ENCODE data around the gene ABCA7. TPM values are rescaled to one million over a fixed set of nuclear protein-coding genes. Genes with fewer than 3 reads are reported as not detected.

ABCA7 gene
- total RNA-seq, 2 donors from 2014 or later = 17.8 to 105 TPM

DNA sequence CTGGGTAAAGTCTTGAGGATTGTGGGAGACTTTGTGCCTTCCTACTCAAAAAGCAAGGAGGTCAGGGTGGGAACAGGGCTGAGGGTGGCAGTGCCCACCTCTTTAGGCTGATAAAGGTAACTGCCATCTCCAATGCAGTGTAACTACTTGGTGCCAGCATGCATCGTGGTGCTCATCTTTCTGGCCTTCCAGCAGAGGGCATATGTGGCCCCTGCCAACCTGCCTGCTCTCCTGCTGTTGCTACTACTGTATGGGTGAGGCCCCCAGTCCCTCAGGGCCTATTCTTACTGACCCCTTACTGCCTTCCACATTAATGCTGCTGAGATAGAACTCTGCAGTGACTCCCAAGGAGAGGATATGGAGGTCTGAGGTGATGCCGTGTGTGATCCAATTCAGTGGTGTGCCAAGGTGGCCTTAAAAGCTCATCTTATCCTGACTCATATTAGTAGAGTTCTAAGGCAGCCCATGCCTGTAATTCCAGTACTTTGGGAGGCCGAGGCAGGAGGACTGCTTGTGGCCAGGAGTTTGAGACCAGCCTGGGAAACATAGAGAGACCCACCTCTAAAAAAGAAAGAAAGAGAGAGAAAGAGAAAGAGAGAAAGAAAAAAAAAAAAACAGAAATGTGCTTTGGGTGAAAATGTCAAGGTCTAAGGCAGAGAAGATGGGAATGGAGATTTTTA, 17.4 kb downstream of the ABCA7 start:
- H3K36me3 Mint-ChIP-seq = peaks cover 16 to 26% of the 10 kb centered on the region in 2 donors
- no peak for DNase-seq (ENCODE audit: low spot score in 2 of 2)
- H3K27ac Mint-ChIP-seq = peak overlapping the region; percentile 11 to 70
- peak; percentile 46 to 63 for ATAC-seq
- H3K9me3 Mint-ChIP-seq = peaks cover 0 to 7% of the 10 kb centered on the region in 2 donors

DNA sequence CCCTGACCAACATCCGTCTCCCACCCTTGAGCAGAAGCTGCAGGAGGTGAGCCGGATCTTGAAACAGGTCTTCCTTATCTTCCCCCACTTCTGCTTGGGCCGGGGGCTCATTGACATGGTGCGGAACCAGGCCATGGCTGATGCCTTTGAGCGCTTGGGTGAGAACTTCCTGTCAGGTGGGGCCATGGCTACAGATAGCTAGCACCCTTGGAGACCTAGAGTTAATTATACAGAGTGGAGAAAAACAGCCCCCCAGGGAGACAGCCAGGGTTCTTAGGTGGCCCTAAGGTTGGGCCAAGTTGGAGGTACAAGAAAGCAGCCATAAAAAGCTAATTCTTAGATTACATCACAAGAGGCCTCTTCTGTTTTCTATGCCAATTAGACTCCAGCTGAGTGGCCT, 18.2 kb downstream of the ABCA7 start:
- DNase-seq (ENCODE audit: low spot score in 2 of 2) = no peak
- Mint-ChIP-seq H3K27ac (no peak overlapping the region), H3K36me3 (peaks cover 16 to 26% of the 10 kb centered on the region in 2 donors), H3K9me3 (peaks cover 0 to 7% of the 10 kb centered on the region in 2 donors)
- no peak for ATAC-seq

DNA sequence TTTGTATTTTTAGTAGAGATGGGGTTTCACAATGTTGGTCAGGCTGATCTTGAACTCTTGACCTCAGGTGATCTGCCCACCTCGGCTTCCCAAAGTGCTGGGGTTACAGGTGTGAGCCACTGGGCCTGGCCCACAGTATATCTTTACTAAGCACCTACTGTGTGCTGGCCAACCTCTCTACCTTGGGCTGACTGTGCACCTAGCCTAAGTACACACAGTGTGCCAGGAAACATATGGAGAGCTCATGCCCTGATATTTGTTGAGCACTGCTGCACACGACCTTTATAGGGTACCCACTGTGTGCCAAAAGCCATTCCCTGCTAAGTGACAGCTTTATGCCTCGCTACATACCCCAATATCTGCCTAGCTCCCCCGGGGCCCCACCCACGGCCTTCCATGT, 20.8 kb downstream of the ABCA7 start:
- DNase-seq (ENCODE audit: low spot score in 2 of 2) = no peak
- H3K27ac Mint-ChIP-seq = no peak overlapping the region
- H3K9me3 Mint-ChIP-seq = peaks cover 0 to 7% of the 10 kb centered on the region in 2 donors
- H3K36me3 Mint-ChIP-seq = peaks cover 16 to 26% of the 10 kb centered on the region in 2 donors
- no peak for ATAC-seq

DNA sequence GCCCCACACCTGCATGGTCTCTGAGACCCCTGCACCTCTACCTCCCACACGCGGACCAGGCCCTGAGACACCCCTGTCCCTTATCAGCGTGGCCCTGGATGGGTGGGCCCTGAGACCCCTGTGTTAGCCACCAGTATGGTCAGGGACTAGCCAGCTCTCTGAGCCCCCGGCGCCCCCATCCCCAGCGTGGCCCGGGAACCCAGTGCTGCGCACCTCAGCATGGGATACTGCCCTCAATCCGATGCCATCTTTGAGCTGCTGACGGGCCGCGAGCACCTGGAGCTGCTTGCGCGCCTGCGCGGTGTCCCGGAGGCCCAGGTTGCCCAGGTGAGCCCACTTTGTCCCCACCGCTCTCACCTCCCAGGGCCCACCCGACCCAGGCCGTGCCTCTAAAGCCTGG, 22.1 kb downstream of the ABCA7 start:
- no peak for DNase-seq (ENCODE audit: low spot score in 2 of 2)
- peaks cover 0 to 4% of the 10 kb centered on the region in 2 donors for H3K9me3 Mint-ChIP-seq
- ATAC-seq = no peak
- peaks cover 10 to 16% of the 10 kb centered on the region in 2 donors for H3K36me3 Mint-ChIP-seq
- no peak overlapping the region for H3K27ac Mint-ChIP-seq

- Mint-ChIP-seq H3K36me3 (peaks cover 7 to 10% of the 10 kb centered on the region in 2 donors), H3K9me3 (peaks cover 0 to under 1% of the 10 kb centered on the region in 2 donors), H3K27ac (no peak overlapping the region)
- peak in 1 of 2 donors; percentile 58 for DNase-seq (ENCODE audit: low spot score in 2 of 2)
- peak in 1 of 2 donors; percentile 21 for ATAC-seq
Observed at GRCh38 chr19:1062387-1063029, 22.6 kb downstream of the ABCA7 start.

- peaks cover 0 to 3% of the 10 kb centered on the region in 2 donors for H3K36me3 Mint-ChIP-seq
- H3K9me3 Mint-ChIP-seq = no peaks in the 10 kb centered on the region
- peak in 1 of 2 donors; percentile 26 for ATAC-seq
- DNase-seq (ENCODE audit: low spot score in 2 of 2) = peak in 1 of 2 donors; percentile 72
- H3K27ac Mint-ChIP-seq = no peak overlapping the region
Observed at GRCh38 chr19:1063030-1063908, 23.4 kb downstream of the ABCA7 start.

GRCh38 chr19:1063909-1064660, 24.2 kb downstream of the ABCA7 start:
- Mint-ChIP-seq H3K9me3 (no peaks in the 10 kb centered on the region), H3K36me3 (peaks cover 7% of the 10 kb centered on the region in 2 donors), H3K27ac (no peak overlapping the region)
- DNase-seq (ENCODE audit: low spot score in 2 of 2) (no peak), ATAC-seq (no peak)

- peak in 1 of 2 donors; percentile 80 for DNase-seq (ENCODE audit: low spot score in 2 of 2)
- peak in 1 of 2 donors; percentile 42 for ATAC-seq
- peaks cover 13% of the 10 kb centered on the region in 2 donors for H3K36me3 Mint-ChIP-seq
- no peaks in the 10 kb centered on the region for H3K9me3 Mint-ChIP-seq
- H3K27ac Mint-ChIP-seq = no peak overlapping the region
Observed at GRCh38 chr19:1064661-1065605, 25.0 kb downstream of the ABCA7 start.

GRCh38 chr19:1065606-1066109, 25.8 kb downstream of the ABCA7 start:
- DNase-seq (ENCODE audit: low spot score in 2 of 2) = no peak
- Mint-ChIP-seq H3K9me3 (no peaks in the 10 kb centered on the region), H3K36me3 (peaks cover 13% of the 10 kb centered on the region in 2 donors), H3K27ac (no peak overlapping the region)
- ATAC-seq = no peak

- Mint-ChIP-seq H3K27ac (no peak overlapping the region), H3K36me3 (peaks cover 13% of the 10 kb centered on the region in 2 donors), H3K9me3 (no peaks in the 10 kb centered on the region)
- no peak for DNase-seq (ENCODE audit: low spot score in 2 of 2)
- ATAC-seq = no peak
Observed at GRCh38 chr19:1066251-1066747, 26.4 kb downstream of the ABCA7 start.

- Mint-ChIP-seq H3K9me3 (no peaks in the 10 kb centered on the region), H3K36me3 (peaks cover 16 to 17% of the 10 kb centered on the region in 2 donors), H3K27ac (peak within 1 kb of the TSS; percentile 65 to 95)
- ATAC-seq = peak; percentile 47 to 71
- peak; percentile 85 to 87 for DNase-seq (ENCODE audit: low spot score in 2 of 2)
Observed at GRCh38 chr19:1066748-1067340, 26.9 kb downstream of the ABCA7 start, which contains the start of gene ARHGAP45. ARHGAP45 (plus strand) TSS chr19:1067167; CDS start chr19:1067406, 239 bp downstream.

- Mint-ChIP-seq H3K27ac (peak overlapping the region; percentile 65 to 95), H3K9me3 (no peaks in the 10 kb centered on the region), H3K36me3 (peaks cover 22 to 23% of the 10 kb centered on the region in 2 donors)
- DNase-seq (ENCODE audit: low spot score in 2 of 2) = no peak
- peak; percentile 39 to 51 for ATAC-seq
Observed at GRCh38 chr19:1067341-1067957, 27.5 kb downstream of the ABCA7 start.

DNA sequence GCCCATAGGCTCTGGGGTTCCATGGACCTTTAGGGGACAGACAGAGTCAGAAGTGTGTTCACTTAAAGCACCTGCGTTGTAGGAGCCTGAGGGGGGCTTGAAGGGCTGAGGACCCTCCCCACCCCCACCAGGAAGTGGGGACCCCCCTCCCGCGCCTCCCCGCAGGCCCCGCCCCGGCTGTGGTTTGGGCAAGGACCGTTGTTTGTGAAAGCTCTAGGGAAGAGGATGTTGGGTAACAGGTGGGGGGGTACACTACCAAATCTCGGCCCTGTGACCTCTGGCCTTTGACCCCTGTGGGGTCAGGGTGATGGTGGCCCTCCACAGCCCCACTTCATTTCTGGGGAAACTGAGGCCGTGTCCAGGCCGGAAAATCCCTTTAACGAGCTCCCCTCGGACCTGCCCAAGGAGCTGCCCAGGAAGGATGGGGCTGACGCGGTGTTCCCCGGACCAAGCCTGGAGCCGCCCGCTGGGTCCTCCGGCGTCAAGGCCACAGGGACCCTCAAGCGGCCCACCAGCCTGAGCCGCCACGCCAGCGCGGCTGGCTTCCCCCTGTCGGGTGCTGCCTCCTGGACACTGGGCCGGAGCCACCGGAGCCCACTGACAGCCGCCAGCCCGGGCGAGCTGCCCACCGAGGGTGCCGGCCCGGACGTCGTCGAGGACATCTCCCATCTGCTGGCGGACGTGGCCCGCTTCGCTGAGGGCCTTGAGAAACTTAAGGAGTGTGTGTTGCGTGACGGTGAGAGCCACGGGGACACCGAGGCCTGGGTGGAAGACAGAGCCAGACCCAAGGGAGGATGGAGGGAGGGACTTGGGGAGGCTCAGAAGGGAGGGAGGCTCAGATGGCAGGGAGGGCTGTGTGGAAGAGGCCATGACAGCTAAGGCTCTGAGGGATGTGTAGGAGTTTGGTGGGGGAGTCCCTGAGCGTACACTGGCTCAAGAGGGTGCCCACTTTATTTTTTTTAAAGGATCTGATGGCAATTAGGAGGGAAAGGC, 28.4 kb downstream of the ABCA7 start:
- DNase-seq (ENCODE audit: low spot score in 2 of 2) (peak in 1 of 2 donors; percentile 77), ATAC-seq (peak in 1 of 2 donors; percentile 17)
- Mint-ChIP-seq H3K9me3 (no peaks in the 10 kb centered on the region), H3K27ac (peak overlapping the region; percentile 95), H3K36me3 (peaks cover 25% of the 10 kb centered on the region in 2 donors)
